ENCODE measurements around the gene MARCHF4.

- TF ChIP-seq CTCF (tag by site-specific recombination; IDR thresholded peaks at IDR 0.05) (no peak), ZNF121 (tag by site-specific recombination; IDR thresholded peaks at IDR 0.05) (no peak), ZNF580 (tag by site-specific recombination; IDR thresholded peaks at IDR 0.05) (no peak), ZNF548 (tag by site-specific recombination; IDR thresholded peaks at IDR 0.05) (no peak), ZBTB17 (tag by site-specific recombination; IDR thresholded peaks at IDR 0.05) (no peak), ZNF138 (tag by site-specific recombination; IDR thresholded peaks at IDR 0.05; ENCODE audit: borderline replicate concordance) (no peak), REST (tag by site-specific recombination; IDR thresholded peaks at IDR 0.05) (no peak)
These were observed 44.8 kb downstream of the MARCHF4 start for GRCh38 chr2:216327447-216327935.
